ENCODE data around the gene LIX1L.

Gene LIX1L

DNA sequence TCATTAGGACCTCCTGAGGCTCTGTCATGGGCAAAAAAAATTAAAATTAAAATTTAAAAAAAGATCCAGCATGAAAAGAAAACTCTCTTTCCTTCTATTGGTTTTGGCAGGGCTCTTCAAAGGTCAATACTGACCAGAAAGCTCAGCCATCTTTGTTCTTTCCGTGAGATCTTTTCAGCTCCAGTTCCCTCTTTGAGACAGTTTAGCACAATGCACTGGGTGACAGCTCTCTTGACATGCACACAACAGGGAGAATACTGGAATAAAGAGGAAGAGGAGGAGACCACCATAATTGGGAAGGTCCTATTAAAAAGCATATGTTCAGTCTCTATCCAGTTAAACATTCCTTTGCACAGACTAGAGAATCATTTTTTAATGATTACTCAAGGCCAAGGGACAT, 6.3 kb downstream of the LIX1L start:
- H4K8ac ChIP-seq (ENCODE audit: low read depth, low read length) = no peak overlapping the region
- no peak overlapping the region for H4K91ac ChIP-seq (ENCODE audit: low read depth, low read length)
- no peak overlapping the region for H2BK5ac ChIP-seq (ENCODE audit: low read depth, low read length, poor library complexity)
- H2BK12ac ChIP-seq (ENCODE audit: low read length) = no peak overlapping the region
- no peak overlapping the region for H3K4ac ChIP-seq (ENCODE audit: low read depth, low read length)
- no peak overlapping the region for H2BK120ac ChIP-seq (ENCODE audit: insufficient read depth, low read length, poor library complexity)
- H3K27me3 ChIP-seq (ENCODE audit: insufficient read depth, low read length) = peaks cover 5% of the 10 kb centered on the region
- H2AFZ ChIP-seq (ENCODE audit: insufficient read depth, low read length, poor library complexity) = no peak overlapping the region
- H3K9ac ChIP-seq (ENCODE audit: low read length) = no peak overlapping the region
- no CpG with 5 or more reads among the region's 1 CpG for WGBS (ENCODE audit: extremely low coverage, insufficient coverage, insufficient read length)
- H3K14ac ChIP-seq (ENCODE audit: low read length) = no peak overlapping the region
- no peak overlapping the region for H3K18ac ChIP-seq (ENCODE audit: low read length)
- no peaks in the 10 kb centered on the region for H3K4me1 ChIP-seq (ENCODE audit: control insufficient read depth in 1 of 2, insufficient read depth in 2 of 2, low read length in 2 of 2)
- no peak overlapping the region for H3K4me2 ChIP-seq (ENCODE audit: low read length)
- H4K12ac ChIP-seq (ENCODE audit: low read depth, low read length) = no peak overlapping the region
- H3K36me3 ChIP-seq (ENCODE audit: control insufficient read depth in 1 of 2, insufficient read depth in 2 of 2, low read length in 2 of 2) = no peaks in the 10 kb centered on the region
- no peak overlapping the region for H3K23ac ChIP-seq (ENCODE audit: low read length)
- no peak overlapping the region for H2AK5ac ChIP-seq (ENCODE audit: low read length)
- no peak overlapping the region for H3K4me3 ChIP-seq (ENCODE audit: low read depth, low read length)
- H3K9me3 ChIP-seq (ENCODE audit: insufficient read depth, low read depth, low read length) = no peaks in the 10 kb centered on the region
- H3K79me2 ChIP-seq (ENCODE audit: control insufficient read depth, insufficient read depth, low read length, poor library complexity) = no peaks in the 10 kb centered on the region
- DNase-seq = no peak
- no peaks in the 10 kb centered on the region for H3K79me1 ChIP-seq (ENCODE audit: low read length)
- no peak overlapping the region for H3K27ac ChIP-seq (ENCODE audit: low read depth, low read length)

DNA sequence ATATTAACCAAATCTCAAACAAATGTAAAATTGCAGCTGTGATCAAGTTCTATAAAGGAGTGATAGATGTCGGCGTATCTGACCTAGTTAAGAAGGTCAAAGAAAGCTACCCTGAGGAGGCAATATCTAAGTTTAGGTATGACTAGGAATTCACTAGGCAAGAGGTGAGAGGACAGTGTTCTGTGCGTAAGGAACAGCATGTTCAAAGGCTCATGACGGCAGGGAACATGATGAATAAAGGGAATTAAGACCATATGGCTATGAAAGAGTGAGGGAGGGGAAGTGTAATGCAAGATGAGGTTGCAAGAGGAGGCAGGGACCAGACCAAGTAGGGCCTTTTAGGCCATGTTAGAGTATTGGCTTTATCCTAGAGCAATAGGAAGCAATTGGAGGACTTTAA, 8.6 kb downstream of the LIX1L start:
- Histone ChIP-seq H2AFZ (ENCODE audit: insufficient read depth, low read length, poor library complexity) (no peak overlapping the region), H3K4me1 (ENCODE audit: control insufficient read depth in 1 of 2, insufficient read depth in 2 of 2, low read length in 2 of 2) (no peaks in the 10 kb centered on the region), H3K4me3 (ENCODE audit: low read depth, low read length) (no peak overlapping the region), H3K36me3 (ENCODE audit: control insufficient read depth in 1 of 2, insufficient read depth in 2 of 2, low read length in 2 of 2) (no peaks in the 10 kb centered on the region), H3K9ac (ENCODE audit: low read length) (no peak overlapping the region), H2AK5ac (ENCODE audit: low read length) (no peak overlapping the region), H3K18ac (ENCODE audit: low read length) (no peak overlapping the region), H3K27me3 (ENCODE audit: insufficient read depth, low read length) (no peaks in the 10 kb centered on the region), H2BK5ac (ENCODE audit: low read depth, low read length, poor library complexity) (no peak overlapping the region), H3K79me2 (ENCODE audit: control insufficient read depth, insufficient read depth, low read length, poor library complexity) (no peaks in the 10 kb centered on the region), H3K79me1 (ENCODE audit: low read length) (no peaks in the 10 kb centered on the region), H3K27ac (ENCODE audit: low read depth, low read length) (no peak overlapping the region), H4K12ac (ENCODE audit: low read depth, low read length) (no peak overlapping the region), H4K8ac (ENCODE audit: low read depth, low read length) (no peak overlapping the region), H3K14ac (ENCODE audit: low read length) (no peak overlapping the region), H3K4ac (ENCODE audit: low read depth, low read length) (no peak overlapping the region), H3K9me3 (ENCODE audit: insufficient read depth, low read depth, low read length) (no peaks in the 10 kb centered on the region), H3K23ac (ENCODE audit: low read length) (no peak overlapping the region), H2BK120ac (ENCODE audit: insufficient read depth, low read length, poor library complexity) (no peak overlapping the region), H3K4me2 (ENCODE audit: low read length) (no peak overlapping the region), H2BK12ac (ENCODE audit: low read length) (no peak overlapping the region), H4K91ac (ENCODE audit: low read depth, low read length) (no peak overlapping the region)
- WGBS (ENCODE audit: extremely low coverage, insufficient coverage, insufficient read length) = no CpG with 5 or more reads among the region's 4 CpGs
- no peak for DNase-seq

DNA sequence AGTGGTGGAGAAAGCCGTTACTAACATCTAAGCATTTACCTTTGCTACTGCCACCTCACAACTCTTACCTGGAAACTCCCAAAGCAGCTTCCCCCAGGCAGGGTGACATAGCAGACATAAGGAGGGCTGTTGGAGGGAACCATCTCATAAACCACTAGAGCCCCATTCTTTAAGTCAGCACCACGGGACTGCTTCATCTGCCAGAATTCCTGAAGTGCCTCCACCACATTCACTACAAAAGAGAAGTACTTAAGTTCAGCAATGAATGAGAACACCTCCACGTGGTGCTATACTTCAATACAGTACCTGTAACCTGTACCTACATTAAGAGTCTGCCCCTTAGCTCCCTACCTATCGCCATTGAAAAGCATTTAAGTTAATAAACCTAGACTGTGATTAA, 10.3 kb downstream of the LIX1L start:
- Histone ChIP-seq H3K4ac (ENCODE audit: low read depth, low read length) (no peak overlapping the region), H3K4me1 (ENCODE audit: control insufficient read depth in 1 of 2, insufficient read depth in 2 of 2, low read length in 2 of 2) (no peaks in the 10 kb centered on the region), H3K18ac (ENCODE audit: low read length) (no peak overlapping the region), H4K91ac (ENCODE audit: low read depth, low read length) (no peak overlapping the region), H3K14ac (ENCODE audit: low read length) (no peak overlapping the region), H3K79me2 (ENCODE audit: control insufficient read depth, insufficient read depth, low read length, poor library complexity) (no peaks in the 10 kb centered on the region), H3K27me3 (ENCODE audit: insufficient read depth, low read length) (no peaks in the 10 kb centered on the region), H2BK120ac (ENCODE audit: insufficient read depth, low read length, poor library complexity) (no peak overlapping the region), H2BK12ac (ENCODE audit: low read length) (no peak overlapping the region), H3K27ac (ENCODE audit: low read depth, low read length) (no peak overlapping the region), H2AK5ac (ENCODE audit: low read length) (no peak overlapping the region), H3K9me3 (ENCODE audit: insufficient read depth, low read depth, low read length) (no peaks in the 10 kb centered on the region), H3K79me1 (ENCODE audit: low read length) (no peaks in the 10 kb centered on the region), H2BK5ac (ENCODE audit: low read depth, low read length, poor library complexity) (no peak overlapping the region), H3K9ac (ENCODE audit: low read length) (no peak overlapping the region), H2AFZ (ENCODE audit: insufficient read depth, low read length, poor library complexity) (no peak overlapping the region), H3K4me2 (ENCODE audit: low read length) (no peak overlapping the region), H4K8ac (ENCODE audit: low read depth, low read length) (no peak overlapping the region), H3K36me3 (ENCODE audit: control insufficient read depth in 1 of 2, insufficient read depth in 2 of 2, low read length in 2 of 2) (no peaks in the 10 kb centered on the region), H3K4me3 (ENCODE audit: low read depth, low read length) (no peak overlapping the region), H4K12ac (ENCODE audit: low read depth, low read length) (no peak overlapping the region), H3K23ac (ENCODE audit: low read length) (no peak overlapping the region)
- DNase-seq = no peak
- no CpG with 5 or more reads among the region's 4 CpGs for WGBS (ENCODE audit: extremely low coverage, insufficient coverage, insufficient read length)

DNA sequence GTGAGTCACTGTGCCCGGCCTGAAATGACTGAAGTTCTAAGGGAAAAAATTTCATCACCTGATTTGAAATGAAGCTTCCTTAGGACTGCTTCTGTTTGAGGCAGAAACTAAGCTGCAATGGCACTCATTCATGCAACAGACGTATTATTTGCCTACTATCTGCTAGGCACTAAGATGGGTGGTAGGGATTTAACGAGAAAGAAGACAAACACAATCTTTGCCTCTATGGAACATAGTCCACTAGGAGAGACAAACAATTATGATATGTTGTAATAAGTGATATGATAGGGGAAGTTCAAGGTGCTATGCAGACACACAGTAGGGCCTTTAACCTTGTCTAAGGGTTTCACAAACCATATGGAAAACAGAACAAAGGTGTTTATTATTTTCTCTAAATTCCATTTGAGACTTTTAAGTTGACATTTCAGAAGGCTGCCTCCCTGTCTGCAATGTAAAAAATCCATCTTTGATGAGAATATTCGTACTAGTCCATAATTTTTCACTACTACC, 11.3 kb downstream of the LIX1L start:
- Histone ChIP-seq H3K79me1 (ENCODE audit: low read length) (no peaks in the 10 kb centered on the region), H2AK5ac (ENCODE audit: low read length) (no peak overlapping the region), H4K12ac (ENCODE audit: low read depth, low read length) (no peak overlapping the region), H3K9me3 (ENCODE audit: insufficient read depth, low read depth, low read length) (no peaks in the 10 kb centered on the region), H2BK12ac (ENCODE audit: low read length) (no peak overlapping the region), H3K27me3 (ENCODE audit: insufficient read depth, low read length) (no peaks in the 10 kb centered on the region), H3K4me1 (ENCODE audit: control insufficient read depth in 1 of 2, insufficient read depth in 2 of 2, low read length in 2 of 2) (no peaks in the 10 kb centered on the region), H4K91ac (ENCODE audit: low read depth, low read length) (no peak overlapping the region), H3K27ac (ENCODE audit: low read depth, low read length) (no peak overlapping the region), H2BK120ac (ENCODE audit: insufficient read depth, low read length, poor library complexity) (no peak overlapping the region), H4K8ac (ENCODE audit: low read depth, low read length) (no peak overlapping the region), H3K9ac (ENCODE audit: low read length) (no peak overlapping the region), H2AFZ (ENCODE audit: insufficient read depth, low read length, poor library complexity) (no peak overlapping the region), H3K14ac (ENCODE audit: low read length) (no peak overlapping the region), H2BK5ac (ENCODE audit: low read depth, low read length, poor library complexity) (no peak overlapping the region), H3K18ac (ENCODE audit: low read length) (no peak overlapping the region), H3K4me2 (ENCODE audit: low read length) (no peak overlapping the region), H3K36me3 (ENCODE audit: control insufficient read depth in 1 of 2, insufficient read depth in 2 of 2, low read length in 2 of 2) (no peaks in the 10 kb centered on the region), H3K4me3 (ENCODE audit: low read depth, low read length) (no peak overlapping the region), H3K4ac (ENCODE audit: low read depth, low read length) (no peak overlapping the region), H3K23ac (ENCODE audit: low read length) (no peak overlapping the region), H3K79me2 (ENCODE audit: control insufficient read depth, insufficient read depth, low read length, poor library complexity) (no peaks in the 10 kb centered on the region)
- no peak for DNase-seq
- WGBS (ENCODE audit: extremely low coverage, insufficient coverage, insufficient read length) = no CpG with 5 or more reads among the region's 4 CpGs

Measured in trophoblast cell (in vitro differentiated cells and primary cell).